CD14-positive monocyte (primary cell): ENCODE measurements around the gene PDE4C. TPM values are rescaled to one million over a fixed set of nuclear protein-coding genes. Genes with fewer than 3 reads are reported as not detected.

Source experiments
- DNase-seq, 3 donors: peaks; one replicate each; pipeline ENCODE4 v3.0.0-alpha.2; 2011 to 2022
- H2AFZ ChIP-seq: 2 replicates; pipeline ENCODE4 v1.6.0; 2012; ENCODE audit warnings: mild to moderate bottlenecking, low read depth, low read length, inconsistent platforms; ENCODE audit not compliant: insufficient read depth, poor library complexity, severe bottlenecking
- H3K27ac ChIP-seq, 2 donors: 1 replicate in 1 of 2; 2 replicates in 1 of 2; pipeline ENCODE4 v1.5.1; 2012 to 2013; ENCODE audit warnings: low read length in 2 of 2, control low read depth in 1 of 2, inconsistent platforms in 1 of 2, low read depth in 1 of 2, mild to moderate bottlenecking in 1 of 2
- H3K27me3 ChIP-seq, 2 donors: one replicate each; pipeline versions ENCODE4 v1.6.0 to v1.6.1; 2011 to 2013; ENCODE audit warnings: low read length in 2 of 2; ENCODE audit not compliant: control insufficient read depth in 2 of 2, insufficient read depth in 2 of 2
- H3K36me3 ChIP-seq, 2 donors: replicated peaks in 1 of 2; 1 replicate in 1 of 2; 2 replicates in 1 of 2; pipeline versions ENCODE4 v1.5.1 to v1.6.1; 2012 to 2013; ENCODE audit warnings: low read length in 2 of 2, control low read depth in 1 of 2, inconsistent platforms in 1 of 2, mild to moderate bottlenecking in 1 of 2; ENCODE audit not compliant: insufficient read depth in 2 of 2, control insufficient read depth in 1 of 2
- H3K4me1 ChIP-seq, 2 donors: 1 replicate in 1 of 2; 2 replicates in 1 of 2; pipeline versions ENCODE4 v1.5.1 to v1.6.1; 2012 to 2013; ENCODE audit warnings: low read length in 2 of 2, control low read depth in 1 of 2, inconsistent platforms in 1 of 2, mild to moderate bottlenecking in 1 of 2, moderate library complexity in 1 of 2; ENCODE audit not compliant: insufficient read depth in 2 of 2, control insufficient read depth in 1 of 2
- H3K4me2 ChIP-seq: replicated peaks from 2 replicates; pipeline ENCODE3; 2012; ENCODE audit warnings: low read length, moderate library complexity, mild to moderate bottlenecking; ENCODE audit not compliant: poor library complexity, severe bottlenecking; ENCODE audit errors: extremely low read depth
- H3K4me3 ChIP-seq, 3 experiments: fragments of 200-600 bp in 1 of 3; sonication (generic) in 1 of 3; replicated peaks in 1 of 3; 1 replicate in 2 of 3; 2 replicates in 1 of 3; pipeline ENCODE4 v1.5.1; 2011 to 2013; ENCODE audit warnings: low read length in 3 of 3, mild to moderate bottlenecking in 3 of 3, control low read depth in 2 of 3, low read depth in 2 of 3, inconsistent platforms in 1 of 3, moderate library complexity in 1 of 3
- H3K79me2 ChIP-seq: 2 replicates; pipeline ENCODE4 v1.6.0; 2012; ENCODE audit warnings: mild to moderate bottlenecking, control low read depth, inconsistent platforms, low read length, moderate library complexity; ENCODE audit not compliant: insufficient read depth
- H3K9ac ChIP-seq: 2 replicates; pipeline ENCODE4 v1.6.0; 2017; ENCODE audit warnings: low read length, mild to moderate bottlenecking; ENCODE audit not compliant: insufficient read depth, poor library complexity, severe bottlenecking
- H3K9me3 ChIP-seq, 2 donors: replicated peaks in 1 of 2; 1 replicate in 1 of 2; 2 replicates in 1 of 2; pipeline versions ENCODE4 v1.5.1 to v1.6.1; 2012 to 2013; ENCODE audit warnings: low read length in 2 of 2, control low read depth in 1 of 2; ENCODE audit not compliant: control insufficient read depth in 1 of 2, insufficient read depth in 1 of 2
- H4K20me1 ChIP-seq: 2 replicates; pipeline ENCODE4 v1.6.0; 2012; ENCODE audit warnings: mild to moderate bottlenecking, low read length, control low read depth, moderate library complexity; ENCODE audit not compliant: insufficient read depth
- H3K27ac Mint-ChIP-seq, 7 donors: one replicate each; pipeline ENCODE4 v1.8.0; 2020; ENCODE audit warnings: mild to moderate bottlenecking in 7 of 7, mixed read lengths in 7 of 7, moderate library complexity in 6 of 7, inconsistent platforms in 2 of 7
- H3K27me3 Mint-ChIP-seq, 3 donors: one replicate each; pipeline ENCODE4 v1.8.0; 2021 to 2022; ENCODE audit warnings: low read depth in 3 of 3, mild to moderate bottlenecking in 3 of 3, mixed read lengths in 3 of 3, moderate library complexity in 3 of 3, inconsistent platforms in 1 of 3
- H3K36me3 Mint-ChIP-seq, 2 donors: one replicate each; pipeline ENCODE4 v1.8.0; 2020; ENCODE audit warnings: mixed read lengths in 2 of 2, inconsistent platforms in 1 of 2, mild to moderate bottlenecking in 1 of 2
- H3K4me1 Mint-ChIP-seq: one replicate; pipeline ENCODE4 v1.8.0; 2020; ENCODE audit warnings: mild to moderate bottlenecking, mixed read lengths
- H3K4me3 Mint-ChIP-seq, 2 donors: one replicate each; pipeline ENCODE4 v1.8.0; 2020; ENCODE audit warnings: mild to moderate bottlenecking in 2 of 2, mixed read lengths in 2 of 2, moderate library complexity in 1 of 2
- H3K9me3 Mint-ChIP-seq, 7 donors: one replicate each; pipeline ENCODE4 v1.8.0; 2020 to 2022; ENCODE audit warnings: mixed read lengths in 7 of 7, mild to moderate bottlenecking in 6 of 7, moderate library complexity in 6 of 7, inconsistent platforms in 2 of 7
- WGBS: methylation state at CpG from one replicate; pipeline ENCODE4 v1.1.5; 2013; ENCODE audit warnings: missing lambda C conversion rate; ENCODE audit not compliant: insufficient coverage; 5-methylcytosine and 5-hydroxymethylcytosine counted together
- intact Hi-C, 2 donors: fragments of 100-400 bp; cut with micrococcal nuclease; formaldehyde crosslinking; loops; one replicate each; pipeline versions ENCODE4 v1.15.0 to v1.15.1; 2023
- polyA plus RNA-seq, 3 donors: library from polyadenylated mRNA; depleted of rRNA in 1 of 3; unstranded in 2 of 3; stranded (reverse) in 1 of 3; fragments of 300-500 nt in 2 of 3; fragments of >200 nt in 1 of 3; fragmentation: Illumina TruSeq in 2 of 3; gene quantifications; 1 replicate in 2 of 3; 2 replicates in 1 of 3; pipeline ENCODE4 v1.2.3, GENCODE V29; 2012 to 2021
- TF ChIP-seq, protein P1 (sequence below): fragments of 200-600 bp; IDR thresholded peaks from one replicate; pipeline ENCODE4 v1.8.0; 2022; ENCODE audit warnings: antibody characterized with exemption, mild to moderate bottlenecking

Gene PDE4C
- polyA plus RNA-seq, 3 donors, result not detected

DNA sequence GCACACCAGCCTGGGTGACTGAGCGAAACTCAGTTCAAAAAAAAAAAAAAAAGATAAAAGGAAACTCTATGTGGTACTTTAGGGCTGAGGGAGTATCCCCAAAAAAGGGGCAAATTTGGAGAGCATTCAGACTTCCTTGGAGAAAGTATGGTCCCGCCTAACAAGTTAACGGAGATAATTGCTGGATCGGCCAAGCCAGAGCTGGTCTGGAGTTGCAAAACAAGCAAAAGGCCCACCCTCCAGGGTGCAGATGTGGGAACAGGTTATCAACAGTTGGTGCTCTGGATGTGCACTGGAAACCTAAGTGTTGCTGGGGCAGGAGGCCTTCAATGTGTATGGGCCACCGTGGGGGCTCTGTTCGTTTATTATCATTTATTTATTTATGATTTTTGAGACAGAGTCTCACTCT is 45.2 kb upstream of the PDE4C start:
- WGBS, result 83% methylated on average over 1 of the region's 6 CpGs
- Mint-ChIP-seq H3K4me3 (no peak overlapping the region), H3K4me1 (peaks cover 28% of the 10 kb centered on the region), H3K27ac (peak overlapping the region in 4 of 7 donors; percentile 25 to 57 (median 33)), H3K36me3 (peaks cover 23 to 40% of the 10 kb centered on the region in 2 donors), H3K27me3 (peaks cover 0 to 13% (median 0%) of the 10 kb centered on the region in 3 donors), H3K9me3 (peaks cover 0 to 1% (median 0%) of the 10 kb centered on the region in 7 donors)
- no peak for DNase-seq
- H3K9me3 ChIP-seq, result no peaks in the 10 kb centered on the region
- peaks cover 5 to 16% of the 10 kb centered on the region in 2 donors for H3K36me3 ChIP-seq
- no peak overlapping the region for H3K9ac ChIP-seq
- TF ChIP-seq, protein P1, sequence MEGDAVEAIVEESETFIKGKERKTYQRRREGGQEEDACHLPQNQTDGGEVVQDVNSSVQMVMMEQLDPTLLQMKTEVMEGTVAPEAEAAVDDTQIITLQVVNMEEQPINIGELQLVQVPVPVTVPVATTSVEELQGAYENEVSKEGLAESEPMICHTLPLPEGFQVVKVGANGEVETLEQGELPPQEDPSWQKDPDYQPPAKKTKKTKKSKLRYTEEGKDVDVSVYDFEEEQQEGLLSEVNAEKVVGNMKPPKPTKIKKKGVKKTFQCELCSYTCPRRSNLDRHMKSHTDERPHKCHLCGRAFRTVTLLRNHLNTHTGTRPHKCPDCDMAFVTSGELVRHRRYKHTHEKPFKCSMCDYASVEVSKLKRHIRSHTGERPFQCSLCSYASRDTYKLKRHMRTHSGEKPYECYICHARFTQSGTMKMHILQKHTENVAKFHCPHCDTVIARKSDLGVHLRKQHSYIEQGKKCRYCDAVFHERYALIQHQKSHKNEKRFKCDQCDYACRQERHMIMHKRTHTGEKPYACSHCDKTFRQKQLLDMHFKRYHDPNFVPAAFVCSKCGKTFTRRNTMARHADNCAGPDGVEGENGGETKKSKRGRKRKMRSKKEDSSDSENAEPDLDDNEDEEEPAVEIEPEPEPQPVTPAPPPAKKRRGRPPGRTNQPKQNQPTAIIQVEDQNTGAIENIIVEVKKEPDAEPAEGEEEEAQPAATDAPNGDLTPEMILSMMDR, result no peak
- no peak overlapping the region for H2AFZ ChIP-seq
- H4K20me1 ChIP-seq, result peaks cover 68% of the 10 kb centered on the region
- no peak overlapping the region for H3K4me2 ChIP-seq
- H3K4me3 ChIP-seq, result no peak overlapping the region
- H3K27me3 ChIP-seq, result no peaks in the 10 kb centered on the region
- no peak overlapping the region for H3K27ac ChIP-seq
- H3K4me1 ChIP-seq, result peaks cover 29 to 33% of the 10 kb centered on the region in 2 donors
- H3K79me2 ChIP-seq, result peaks cover 10% of the 10 kb centered on the region
- intact Hi-C loops, result loop anchor here (5.0 to 10.0 kb wide), 2 partner anchors 143 to 146 kb away; partner anchors contain the start of gene SSBP4 (in 2 of the 2)

DNA sequence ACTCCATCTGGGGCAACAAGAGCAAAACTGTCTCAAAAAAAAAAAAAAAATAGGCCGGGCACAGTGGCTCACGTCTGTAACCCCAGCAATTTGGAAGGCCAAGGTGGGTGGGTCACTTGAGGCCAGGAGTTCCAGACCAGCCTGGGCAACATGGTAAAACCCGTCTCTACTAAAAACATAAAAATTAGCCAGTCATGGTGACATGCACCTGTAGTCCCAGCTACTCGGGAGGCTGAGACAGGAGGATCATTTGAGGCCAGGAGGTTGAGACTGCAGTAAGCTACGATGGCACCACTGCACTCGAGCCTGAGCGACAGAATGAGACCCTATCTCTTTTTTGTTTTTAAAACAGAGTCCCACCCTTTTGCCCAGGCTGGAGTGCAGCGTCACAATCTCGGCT is 44.1 kb upstream of the PDE4C start:
- no peak for DNase-seq
- H4K20me1 ChIP-seq, result peaks cover 56% of the 10 kb centered on the region
- H3K9ac ChIP-seq, result no peak overlapping the region
- TF ChIP-seq, protein P1, result no peak
- WGBS, result 98% methylated on average over 7 of the region's 9 CpGs
- no peak overlapping the region for H3K4me3 ChIP-seq
- intact Hi-C loops, result loop anchor here (5.0 to 10.0 kb wide), 2 partner anchors 144 to 147 kb away; partner anchors contain the start of gene SSBP4 (in 2 of the 2)
- Mint-ChIP-seq H3K9me3 (peaks cover 0 to 1% (median 0%) of the 10 kb centered on the region in 7 donors), H3K36me3 (peaks cover 27 to 40% of the 10 kb centered on the region in 2 donors), H3K27ac (peak overlapping the region in 1 of 7 donors; percentile 6), H3K4me3 (no peak overlapping the region), H3K4me1 (peaks cover 19% of the 10 kb centered on the region), H3K27me3 (peaks cover 0 to 13% (median 0%) of the 10 kb centered on the region in 3 donors)
- no peaks in the 10 kb centered on the region for H3K9me3 ChIP-seq
- no peak overlapping the region for H2AFZ ChIP-seq
- H3K36me3 ChIP-seq, result peaks cover 5 to 24% of the 10 kb centered on the region in 2 donors
- no peak overlapping the region for H3K27ac ChIP-seq
- H3K4me1 ChIP-seq, result peaks cover 18 to 21% of the 10 kb centered on the region in 2 donors
- H3K27me3 ChIP-seq, result no peaks in the 10 kb centered on the region
- no peak overlapping the region for H3K4me2 ChIP-seq
- peaks cover 3% of the 10 kb centered on the region for H3K79me2 ChIP-seq
